Activated naive CD8-positive, alpha-beta T cell treated with anti-CD3 and anti-CD28 coated beads, Interleukin-2, amount 50 U/mL, for 24 hours (primary cell): Measurements from ENCODE around the gene FRMPD4.

Source experiments
- ATAC-seq: fragments of 150-1000 bp; cut with Tn5 transposase; one replicate; pipeline ENCODE4 v1.10.0; 2021
- DNase-seq: peaks from one replicate; pipeline ENCODE4 v3.0.0; 2021
- H3K27ac Mint-ChIP-seq: one replicate; pipeline ENCODE4 v1.8.0; 2021; ENCODE audit warnings: mild to moderate bottlenecking, mixed read lengths
- H3K27me3 Mint-ChIP-seq: one replicate; pipeline ENCODE4 v1.8.0; 2021; ENCODE audit warnings: mixed read lengths
- H3K36me3 Mint-ChIP-seq: one replicate; pipeline ENCODE4 v1.8.0; 2021; ENCODE audit warnings: low read depth, mixed read lengths
- H3K4me1 Mint-ChIP-seq: one replicate; pipeline ENCODE4 v1.8.0; 2021; ENCODE audit warnings: mixed read lengths
- H3K4me3 Mint-ChIP-seq: one replicate; pipeline ENCODE4 v1.8.0; 2021; ENCODE audit warnings: mild to moderate bottlenecking, moderate library complexity, mixed read lengths
- H3K9me3 Mint-ChIP-seq: one replicate; pipeline ENCODE4 v1.8.0; 2021; ENCODE audit warnings: mixed read lengths

FRMPD4 gene

DNA sequence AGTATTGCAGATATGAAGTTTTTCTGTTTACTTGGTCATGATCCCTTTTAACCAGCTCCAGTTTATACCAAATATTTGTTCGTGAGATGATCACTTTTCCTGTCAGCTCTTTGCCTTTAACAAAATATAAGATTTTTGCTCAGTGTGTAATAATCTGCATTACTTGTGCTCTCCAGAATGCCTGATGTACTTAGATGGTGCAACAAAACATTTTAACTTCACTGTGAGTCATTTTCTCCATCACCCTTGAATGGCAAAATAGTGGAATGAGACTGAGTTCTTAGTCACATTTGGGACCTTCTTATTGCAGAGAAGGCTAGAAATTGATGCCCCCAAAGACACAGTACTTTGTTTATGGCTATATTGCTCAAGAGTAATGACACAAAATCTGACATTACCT is 252.0 kb downstream of the FRMPD4 start:
- H3K27ac Mint-ChIP-seq: no peak overlapping the region
- no peaks in the 10 kb centered on the region for H3K36me3 Mint-ChIP-seq
- H3K4me3 Mint-ChIP-seq: no peak overlapping the region
- no peaks in the 10 kb centered on the region for H3K27me3 Mint-ChIP-seq
- no peak for ATAC-seq
- no peaks in the 10 kb centered on the region for H3K9me3 Mint-ChIP-seq
- no peaks in the 10 kb centered on the region for H3K4me1 Mint-ChIP-seq
- DNase-seq: no peak

DNA sequence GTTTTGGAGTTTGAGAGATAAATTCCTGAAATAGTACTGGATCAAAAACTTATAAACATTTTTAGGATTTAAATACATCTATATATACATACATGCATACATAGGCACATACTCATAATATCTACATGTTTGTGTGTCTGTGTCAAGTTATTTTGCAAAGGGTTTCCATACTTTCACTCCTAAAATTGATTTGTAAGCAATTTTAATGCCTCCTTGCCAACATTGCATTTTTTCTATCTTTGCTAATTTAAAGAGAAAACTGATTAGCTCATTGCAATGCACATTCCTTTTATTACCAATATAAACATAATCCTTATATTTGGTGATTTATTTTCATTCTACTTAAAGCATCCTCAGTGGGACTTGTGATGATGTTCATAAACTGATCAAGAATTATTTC is 258.3 kb downstream of the FRMPD4 start:
- Mint-ChIP-seq H3K4me3 (no peak overlapping the region), H3K27ac (no peak overlapping the region), H3K9me3 (no peaks in the 10 kb centered on the region), H3K27me3 (no peaks in the 10 kb centered on the region), H3K36me3 (no peaks in the 10 kb centered on the region), H3K4me1 (no peaks in the 10 kb centered on the region)
- DNase-seq (no peak), ATAC-seq (no peak)

DNA sequence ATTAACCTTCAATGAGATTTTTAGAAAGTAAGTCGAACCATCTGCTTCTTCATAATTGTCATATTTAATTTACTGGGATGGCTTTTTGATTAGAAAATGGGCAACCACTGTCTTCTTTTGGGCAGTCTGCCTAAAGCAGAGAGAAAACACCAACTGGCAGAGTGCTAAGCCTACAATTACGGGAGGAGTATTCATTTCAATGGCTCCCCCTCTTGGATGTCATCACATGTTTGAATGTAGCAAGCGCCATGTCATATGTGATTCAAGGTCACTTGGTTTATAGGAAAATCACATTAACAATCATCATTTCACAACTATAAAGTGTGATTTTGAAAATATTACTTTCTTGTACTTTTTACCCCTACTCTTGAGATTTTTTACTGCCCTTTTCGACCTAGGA is 261.9 kb downstream of the FRMPD4 start:
- Mint-ChIP-seq H3K27me3 (no peaks in the 10 kb centered on the region), H3K4me3 (no peak overlapping the region), H3K4me1 (no peaks in the 10 kb centered on the region), H3K36me3 (no peaks in the 10 kb centered on the region), H3K9me3 (no peaks in the 10 kb centered on the region), H3K27ac (no peak overlapping the region)
- no peak for ATAC-seq
- DNase-seq: no peak

DNA sequence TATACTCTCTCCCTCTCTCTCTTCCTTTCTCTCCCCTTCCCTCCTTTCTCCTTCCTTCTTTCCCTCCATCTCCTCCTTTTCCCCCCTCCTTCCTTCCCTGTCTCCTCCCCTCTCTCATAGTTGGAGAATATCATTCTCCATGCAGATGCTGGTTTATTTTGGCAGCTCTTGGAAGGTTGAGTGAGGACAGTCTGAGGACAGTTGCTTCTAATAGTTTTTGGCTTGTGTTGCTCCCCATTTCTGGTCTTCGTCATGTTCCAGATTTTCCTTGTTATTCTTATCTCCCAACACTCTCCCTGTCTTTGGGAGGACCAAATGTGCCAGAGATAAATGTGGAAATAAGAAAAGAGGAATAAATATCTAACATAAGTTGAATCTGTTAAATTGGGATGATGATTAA is 263.0 kb downstream of the FRMPD4 start:
- ATAC-seq: no peak
- Mint-ChIP-seq H3K4me1 (no peaks in the 10 kb centered on the region), H3K4me3 (no peak overlapping the region), H3K27ac (no peak overlapping the region), H3K9me3 (no peaks in the 10 kb centered on the region), H3K36me3 (no peaks in the 10 kb centered on the region), H3K27me3 (no peaks in the 10 kb centered on the region)
- no peak for DNase-seq

DNA sequence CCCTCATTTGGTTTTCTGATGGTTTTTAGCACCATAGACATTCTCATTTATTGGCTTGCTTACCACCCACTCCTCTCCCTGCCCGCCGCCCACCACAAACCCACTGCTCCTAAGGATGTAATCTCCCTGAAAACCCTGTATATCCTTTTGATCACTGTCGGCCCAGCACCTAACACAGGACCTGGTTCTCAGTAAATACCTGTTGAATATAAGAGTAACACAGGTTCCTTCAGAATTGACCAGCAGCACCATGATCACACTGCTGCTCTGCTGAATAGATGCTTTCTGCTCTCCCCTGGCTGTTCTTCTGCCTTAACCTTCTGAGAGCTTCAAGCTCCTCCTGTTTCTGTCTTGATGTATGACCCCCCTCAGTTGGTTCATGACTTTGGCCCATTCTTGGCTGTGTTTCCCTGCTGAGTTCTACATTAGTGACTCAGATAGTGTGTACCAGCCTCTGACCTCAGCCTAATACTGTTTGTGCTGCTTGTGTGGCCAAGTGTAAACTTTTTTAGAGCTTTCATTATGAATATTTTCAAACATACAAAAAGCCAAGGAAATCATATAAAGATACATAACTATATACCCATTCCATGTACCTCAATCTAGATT is 265.3 kb downstream of the FRMPD4 start:
- H3K9me3 Mint-ChIP-seq: no peaks in the 10 kb centered on the region
- ATAC-seq (no peak), DNase-seq (no peak)
- H3K4me1 Mint-ChIP-seq: no peaks in the 10 kb centered on the region
- H3K36me3 Mint-ChIP-seq: no peaks in the 10 kb centered on the region
- no peaks in the 10 kb centered on the region for H3K27me3 Mint-ChIP-seq
- no peak overlapping the region for H3K27ac Mint-ChIP-seq
- no peak overlapping the region for H3K4me3 Mint-ChIP-seq

DNA sequence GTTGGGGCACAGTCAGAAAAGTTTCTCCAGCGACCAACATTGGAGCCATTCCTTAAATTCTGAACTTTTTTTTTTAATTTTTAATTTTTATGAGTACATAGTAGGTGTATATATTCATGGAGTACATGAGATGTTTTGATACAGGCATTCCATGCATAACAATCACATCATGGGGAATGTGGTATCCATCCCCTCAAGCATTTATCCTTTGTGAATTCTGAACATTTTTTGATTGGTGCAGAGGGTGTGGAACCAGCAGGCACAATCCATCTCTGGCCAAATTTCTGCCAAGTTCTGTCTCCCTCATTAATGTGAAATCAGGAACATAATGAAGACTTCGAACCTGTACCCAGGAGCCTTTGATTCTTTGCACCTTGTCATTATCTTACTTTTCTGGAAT is 267.0 kb downstream of the FRMPD4 start:
- Mint-ChIP-seq H3K9me3 (no peaks in the 10 kb centered on the region), H3K27me3 (no peaks in the 10 kb centered on the region), H3K4me3 (no peak overlapping the region), H3K27ac (no peak overlapping the region), H3K4me1 (no peaks in the 10 kb centered on the region), H3K36me3 (no peaks in the 10 kb centered on the region)
- ATAC-seq (no peak), DNase-seq (no peak)

DNA sequence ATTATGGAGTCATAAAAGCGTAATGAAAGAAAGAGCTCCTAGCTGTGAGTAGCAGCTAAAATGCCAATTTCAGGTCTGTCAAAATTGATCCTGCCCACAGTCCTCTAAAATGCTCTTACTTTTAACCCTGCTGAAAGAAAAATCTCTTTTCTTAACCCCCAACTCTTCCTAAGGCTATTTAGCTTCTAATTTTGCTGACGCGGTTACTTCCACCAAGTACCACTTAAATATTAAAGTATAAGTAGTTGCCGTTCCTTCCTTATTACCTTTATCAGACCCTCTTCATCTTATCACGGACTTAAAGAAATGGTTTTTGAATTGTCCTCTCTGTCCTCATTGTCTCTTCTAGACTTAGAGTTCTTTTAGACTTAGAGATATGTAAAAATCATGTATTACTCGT is 272.2 kb downstream of the FRMPD4 start:
- H3K27ac Mint-ChIP-seq: no peak overlapping the region

DNA sequence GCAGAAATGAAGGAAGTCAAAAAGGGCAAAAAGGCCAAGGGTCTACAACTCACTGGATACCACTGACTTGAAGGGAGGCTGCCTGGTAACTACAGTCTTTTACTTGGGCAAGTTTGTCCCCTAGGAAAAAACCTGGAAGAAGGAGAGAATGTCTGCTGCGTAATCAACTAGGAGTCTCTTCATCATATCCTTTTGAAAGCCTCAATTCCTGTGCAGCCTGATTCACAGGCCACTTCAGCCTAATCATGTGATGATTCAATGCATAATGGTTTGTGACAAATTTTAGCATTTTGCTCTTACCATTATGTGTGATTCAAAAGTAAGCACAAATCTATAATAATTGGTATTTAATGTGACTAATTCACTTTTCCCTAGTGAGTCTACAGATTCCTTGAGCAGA is 273.6 kb downstream of the FRMPD4 start:
- ATAC-seq (no peak), DNase-seq (no peak)
- Mint-ChIP-seq H3K36me3 (no peaks in the 10 kb centered on the region), H3K27ac (no peak overlapping the region), H3K4me3 (no peak overlapping the region), H3K9me3 (no peaks in the 10 kb centered on the region), H3K4me1 (no peaks in the 10 kb centered on the region), H3K27me3 (no peaks in the 10 kb centered on the region)

More for the DNA sequence above, 272.2 kb downstream of the FRMPD4 start:
- H3K36me3 Mint-ChIP-seq: no peaks in the 10 kb centered on the region
- H3K9me3 Mint-ChIP-seq: no peaks in the 10 kb centered on the region
- DNase-seq (no peak), ATAC-seq (no peak)
- H3K4me1 Mint-ChIP-seq: no peaks in the 10 kb centered on the region
- H3K27me3 Mint-ChIP-seq: no peaks in the 10 kb centered on the region
- H3K4me3 Mint-ChIP-seq: no peak overlapping the region

DNA sequence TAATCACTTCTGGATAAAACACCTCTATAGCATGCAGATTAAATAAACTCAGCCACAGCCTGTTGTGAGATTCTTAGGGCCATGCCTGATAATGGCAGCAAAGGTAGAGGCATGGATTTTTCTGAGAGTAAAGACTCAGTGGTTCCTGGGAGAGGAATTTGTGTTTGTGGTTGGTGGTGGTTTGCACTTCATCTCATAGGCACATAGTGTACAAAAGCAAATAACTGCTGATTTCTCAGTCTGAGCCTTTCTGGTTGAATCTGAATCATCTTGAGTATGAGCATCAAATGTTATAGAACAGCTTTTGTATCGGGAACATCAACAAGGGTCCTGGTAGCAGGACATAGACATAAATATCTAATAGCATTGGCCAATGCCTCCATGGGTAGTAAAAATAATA is 274.3 kb downstream of the FRMPD4 start:
- no peak for ATAC-seq
- H3K4me1 Mint-ChIP-seq: no peaks in the 10 kb centered on the region

DNA sequence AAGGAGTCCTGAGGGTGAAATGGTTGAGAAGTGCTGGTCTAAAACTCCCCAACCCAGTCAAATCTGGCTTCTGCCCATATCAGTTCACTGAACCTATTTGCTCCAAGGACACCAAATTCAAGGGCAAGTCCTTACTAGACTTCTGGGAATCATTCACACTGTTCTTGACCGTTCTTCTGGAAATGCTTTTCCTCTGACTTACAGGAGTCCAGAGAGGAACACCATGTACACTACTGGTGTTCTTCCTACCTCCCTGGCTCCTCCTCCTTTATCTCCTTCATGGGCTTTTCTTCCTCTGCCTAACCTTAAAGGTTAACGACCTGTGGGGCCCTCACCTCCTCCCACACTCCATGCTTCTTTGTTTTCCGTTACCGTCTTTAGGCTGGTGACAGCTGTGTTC is 281.3 kb downstream of the FRMPD4 start:
- Mint-ChIP-seq H3K27ac (no peak overlapping the region), H3K36me3 (no peaks in the 10 kb centered on the region), H3K27me3 (no peaks in the 10 kb centered on the region), H3K9me3 (no peaks in the 10 kb centered on the region), H3K4me3 (no peak overlapping the region), H3K4me1 (no peaks in the 10 kb centered on the region)
- no peak for DNase-seq
- ATAC-seq: no peak

More for the DNA sequence above, 274.3 kb downstream of the FRMPD4 start:
- no peaks in the 10 kb centered on the region for H3K9me3 Mint-ChIP-seq
- H3K27ac Mint-ChIP-seq: no peak overlapping the region
- H3K27me3 Mint-ChIP-seq: no peaks in the 10 kb centered on the region
- DNase-seq: no peak
- H3K36me3 Mint-ChIP-seq: no peaks in the 10 kb centered on the region
- no peak overlapping the region for H3K4me3 Mint-ChIP-seq

DNA sequence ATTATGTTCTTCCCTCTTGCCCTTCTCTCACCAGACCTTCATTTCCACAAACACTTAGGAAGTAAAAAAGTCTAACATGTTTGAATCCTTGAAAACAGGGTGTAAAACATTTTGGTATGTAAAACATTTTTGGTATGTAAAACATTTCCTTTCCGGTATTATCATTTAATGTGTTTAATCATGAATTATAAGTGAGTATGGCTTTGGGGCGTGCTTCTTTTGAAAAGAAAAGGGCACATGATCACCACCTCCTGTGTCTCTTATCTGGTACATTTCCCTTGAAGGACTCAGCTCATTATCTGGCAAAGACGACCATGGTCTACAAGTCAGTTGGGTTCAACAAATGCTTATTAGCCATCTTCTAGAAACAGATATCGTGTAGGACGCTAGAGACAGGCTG is 283.6 kb downstream of the FRMPD4 start:
- DNase-seq (no peak), ATAC-seq (no peak)
- Mint-ChIP-seq H3K36me3 (no peaks in the 10 kb centered on the region), H3K4me1 (no peaks in the 10 kb centered on the region), H3K27me3 (no peaks in the 10 kb centered on the region), H3K27ac (no peak overlapping the region), H3K9me3 (no peaks in the 10 kb centered on the region), H3K4me3 (no peak overlapping the region)

DNA sequence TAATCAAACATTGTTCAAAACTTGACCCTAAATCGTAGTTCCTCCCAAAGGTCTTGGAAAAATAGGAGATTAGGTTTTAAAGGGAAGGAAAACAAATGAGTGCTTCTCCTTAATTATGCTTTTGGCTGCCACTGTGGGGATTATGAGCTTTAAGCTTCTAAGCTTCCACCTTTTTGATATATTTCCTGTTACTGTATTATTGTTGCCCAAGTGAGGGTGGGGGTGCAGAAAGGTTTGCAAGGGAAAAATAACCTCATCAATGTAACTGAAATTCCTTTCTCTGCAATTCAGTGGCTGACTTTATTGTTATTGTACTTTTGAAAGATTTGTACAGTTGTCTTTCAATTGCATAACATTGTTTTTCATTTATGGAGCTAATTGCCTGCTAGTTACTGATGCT is 285.1 kb downstream of the FRMPD4 start:
- Mint-ChIP-seq H3K27ac (no peak overlapping the region), H3K9me3 (no peaks in the 10 kb centered on the region), H3K27me3 (no peaks in the 10 kb centered on the region), H3K4me3 (no peak overlapping the region), H3K36me3 (no peaks in the 10 kb centered on the region), H3K4me1 (no peaks in the 10 kb centered on the region)
- DNase-seq (no peak), ATAC-seq (no peak)

DNA sequence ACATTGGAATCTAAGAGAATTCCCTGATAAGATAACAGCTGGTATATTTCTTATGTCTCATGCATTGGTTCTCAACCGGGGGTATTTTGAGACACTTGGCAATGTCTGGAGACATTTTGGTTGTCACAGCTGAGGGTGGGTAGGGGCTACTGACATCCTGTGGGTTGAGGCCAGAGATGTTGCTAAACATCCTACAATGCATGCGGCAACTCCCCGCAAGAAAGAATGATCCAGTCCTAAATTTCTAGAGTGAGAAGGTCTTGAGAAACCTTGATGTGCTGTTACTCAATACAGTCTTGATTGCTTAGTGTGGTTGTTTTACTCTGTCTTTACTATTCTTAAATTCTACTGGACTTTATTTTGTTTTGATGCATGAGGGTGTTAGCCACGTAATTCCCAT is 287.2 kb downstream of the FRMPD4 start:
- DNase-seq (no peak), ATAC-seq (no peak)
- Mint-ChIP-seq H3K36me3 (no peaks in the 10 kb centered on the region), H3K4me1 (no peaks in the 10 kb centered on the region), H3K4me3 (no peak overlapping the region), H3K27me3 (no peaks in the 10 kb centered on the region), H3K9me3 (no peaks in the 10 kb centered on the region), H3K27ac (no peak overlapping the region)

DNA sequence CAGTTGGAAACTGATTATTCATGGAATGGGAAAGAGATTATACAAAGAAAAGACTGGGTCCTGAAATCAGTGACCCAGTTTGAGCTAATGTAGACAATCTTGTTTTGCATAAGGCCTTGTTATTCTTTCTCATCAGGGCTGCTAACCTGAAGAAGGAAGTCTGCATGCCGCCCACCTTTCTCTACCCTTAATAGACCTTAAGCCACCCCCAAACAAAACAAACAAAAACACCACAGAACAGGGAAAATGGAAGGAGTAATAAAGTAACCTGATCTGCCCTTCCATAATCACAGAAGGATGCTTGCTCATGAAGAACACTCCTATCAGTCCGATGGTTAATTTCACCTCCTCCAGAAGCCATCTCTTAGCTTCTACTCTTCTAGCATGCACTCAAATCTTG is 288.1 kb downstream of the FRMPD4 start:
- H3K27ac Mint-ChIP-seq: no peak overlapping the region
- DNase-seq (no peak), ATAC-seq (no peak)
- no peaks in the 10 kb centered on the region for H3K27me3 Mint-ChIP-seq
- no peaks in the 10 kb centered on the region for H3K4me1 Mint-ChIP-seq
- H3K4me3 Mint-ChIP-seq: no peak overlapping the region
- H3K9me3 Mint-ChIP-seq: no peaks in the 10 kb centered on the region
- no peaks in the 10 kb centered on the region for H3K36me3 Mint-ChIP-seq

DNA sequence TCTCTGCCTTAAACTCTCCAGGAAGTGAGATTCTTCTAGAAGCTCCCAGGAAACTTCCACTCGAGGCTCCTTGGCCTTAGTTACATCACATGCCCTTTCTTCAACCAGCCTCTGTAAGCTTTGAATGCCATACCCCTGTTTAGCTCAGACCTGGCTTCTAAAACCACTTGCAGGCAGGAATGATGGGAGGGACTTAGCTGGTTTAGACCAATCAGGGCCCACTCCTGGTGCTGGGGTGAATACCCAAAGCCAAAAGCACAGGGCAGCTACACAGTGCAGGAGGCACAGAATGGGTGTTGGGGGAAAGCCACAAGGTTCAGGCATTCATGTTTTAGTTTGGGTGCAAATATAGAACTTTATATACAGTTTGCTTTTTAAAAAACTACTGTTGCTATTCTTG is 296.2 kb downstream of the FRMPD4 start:
- no peaks in the 10 kb centered on the region for H3K9me3 Mint-ChIP-seq
- ATAC-seq: no peak
- no peaks in the 10 kb centered on the region for H3K36me3 Mint-ChIP-seq
- no peaks in the 10 kb centered on the region for H3K4me1 Mint-ChIP-seq
- no peaks in the 10 kb centered on the region for H3K27me3 Mint-ChIP-seq
- no peak overlapping the region for H3K27ac Mint-ChIP-seq
- no peak for DNase-seq
- H3K4me3 Mint-ChIP-seq: no peak overlapping the region

DNA sequence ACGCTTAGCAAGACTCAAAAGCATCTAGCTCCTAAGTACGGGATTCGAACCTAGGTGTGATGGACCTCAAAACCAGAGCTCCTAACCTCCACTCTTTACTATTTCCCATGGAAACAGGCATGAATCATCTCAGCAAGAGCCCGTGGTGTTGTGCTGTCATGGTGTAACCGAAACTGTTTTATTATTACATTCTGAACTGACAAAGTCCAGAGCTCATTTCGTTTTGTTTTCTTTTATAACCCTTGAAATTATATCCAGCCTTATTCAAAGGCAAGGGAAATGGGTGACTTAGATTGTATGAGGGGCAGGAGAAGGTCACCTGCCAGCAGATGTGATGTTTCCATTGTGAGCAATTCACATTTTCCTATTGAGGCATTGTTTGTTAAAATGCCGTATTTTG is 301.1 kb downstream of the FRMPD4 start:
- H3K27ac Mint-ChIP-seq: no peak overlapping the region

More for the DNA sequence above, 301.1 kb downstream of the FRMPD4 start:
- DNase-seq (no peak), ATAC-seq (no peak)
- Mint-ChIP-seq H3K4me3 (no peak overlapping the region), H3K27me3 (no peaks in the 10 kb centered on the region), H3K9me3 (no peaks in the 10 kb centered on the region), H3K4me1 (no peaks in the 10 kb centered on the region), H3K36me3 (no peaks in the 10 kb centered on the region)
